NK-92 (cell line): ENCODE results near the gene TMEM31.
"Not testable (repeated sequence)": the region's sequence is repeated elsewhere in the genome, so short reads cannot be mapped to it uniquely, and the experiment has no call there.

Source experiments
- DNase-seq: peaks from one replicate; lab custom pipeline; 2025; ENCODE audit not compliant: unreplicated experiment; lab: John Stamatoyannopoulos, UW

Gene TMEM31

DNA sequence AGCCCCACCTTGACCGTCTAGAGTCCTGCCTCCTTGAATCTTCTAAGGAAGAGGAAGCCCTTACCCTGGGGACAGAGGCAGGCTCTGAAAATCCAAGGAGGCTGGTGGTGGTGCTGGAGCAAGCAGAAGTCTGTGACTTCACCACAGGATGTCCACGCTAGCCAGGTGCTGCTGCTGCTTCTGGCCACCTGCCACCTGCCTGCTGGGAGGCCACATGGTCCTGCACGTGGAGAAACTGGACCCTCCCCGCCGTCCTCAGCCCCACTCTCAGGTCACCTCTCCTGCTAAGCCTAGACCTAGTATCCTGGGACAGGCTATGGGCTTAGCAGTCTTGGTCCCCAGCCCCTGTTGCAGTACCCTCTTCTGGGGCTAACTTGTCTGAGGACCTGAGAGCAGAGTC lies 15.8 kb downstream of the TMEM31 start:
- DNase-seq = no peak

DNA sequence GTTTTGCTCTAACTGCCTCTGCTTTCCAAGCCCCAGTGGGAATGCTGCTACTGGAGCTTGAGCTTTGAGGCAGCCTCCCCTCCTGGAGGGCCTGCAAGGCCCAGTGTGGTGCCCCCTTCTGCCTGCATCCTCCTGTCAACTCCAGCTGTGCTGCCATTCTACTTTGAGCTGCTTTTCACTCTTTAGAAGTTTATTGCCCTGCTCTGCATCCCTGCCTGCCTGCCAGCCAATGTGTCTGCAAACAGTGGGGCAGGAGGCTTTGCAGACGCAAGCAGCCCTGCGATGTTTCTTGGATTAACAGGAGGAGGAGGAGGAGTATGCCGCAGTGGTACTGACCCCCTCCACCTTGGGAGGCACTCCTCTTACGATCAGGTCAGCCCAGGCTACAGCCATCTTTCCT lies 16.4 kb downstream of the TMEM31 start:
- no peak for DNase-seq

DNA sequence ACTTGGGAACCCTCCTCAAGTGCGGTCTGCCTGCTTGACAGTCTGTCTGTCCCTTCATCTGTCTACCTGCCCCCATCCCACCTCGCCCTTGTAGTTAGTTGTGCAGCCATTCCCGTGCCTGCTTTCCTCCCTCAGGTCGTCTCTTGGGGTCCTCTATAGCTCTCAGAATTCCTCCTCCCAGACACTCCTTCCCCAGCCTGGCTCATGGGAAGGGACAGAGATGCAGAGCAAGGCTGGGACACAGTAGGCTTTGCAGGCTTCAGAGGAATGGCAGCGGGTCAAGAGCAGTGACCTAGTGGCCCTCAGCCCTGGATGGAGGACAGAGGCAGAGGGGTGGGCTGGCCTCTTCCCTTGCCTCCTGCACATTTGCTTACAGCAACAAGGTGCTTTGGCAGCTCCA lies 18.3 kb downstream of the TMEM31 start:
- DNase-seq = no peak

DNA sequence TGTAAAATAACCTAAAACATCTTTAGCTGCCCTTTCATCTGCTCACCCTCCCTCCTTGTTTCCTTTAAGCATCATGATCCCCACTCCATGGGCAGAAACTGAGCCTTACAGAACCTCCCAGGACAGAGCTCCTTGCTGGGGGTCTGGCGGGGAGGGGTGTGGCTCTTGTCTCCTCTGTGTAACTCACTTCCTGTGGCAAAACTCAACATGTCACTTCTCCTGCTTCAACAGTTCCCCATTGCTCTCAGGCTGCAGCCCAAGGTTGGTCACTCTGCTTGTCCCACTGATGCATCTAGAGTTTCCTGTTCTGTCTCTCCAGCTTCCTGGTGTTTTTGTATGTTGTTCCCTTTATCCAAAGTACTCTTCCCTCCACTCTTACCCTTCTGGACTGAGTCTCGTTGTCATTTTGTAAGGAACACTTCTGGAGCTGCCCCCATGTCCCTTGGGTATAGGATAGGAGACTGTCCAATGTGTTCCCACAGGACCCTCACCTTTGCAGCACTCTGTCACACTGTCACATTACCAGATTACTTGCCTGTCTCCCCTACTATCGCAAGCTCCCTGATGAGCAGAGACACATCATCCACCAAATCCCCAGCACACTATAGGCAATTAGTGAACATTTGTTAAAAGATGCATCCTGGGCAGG lies 19.6 kb downstream of the TMEM31 start:
- no peak for DNase-seq

DNA sequence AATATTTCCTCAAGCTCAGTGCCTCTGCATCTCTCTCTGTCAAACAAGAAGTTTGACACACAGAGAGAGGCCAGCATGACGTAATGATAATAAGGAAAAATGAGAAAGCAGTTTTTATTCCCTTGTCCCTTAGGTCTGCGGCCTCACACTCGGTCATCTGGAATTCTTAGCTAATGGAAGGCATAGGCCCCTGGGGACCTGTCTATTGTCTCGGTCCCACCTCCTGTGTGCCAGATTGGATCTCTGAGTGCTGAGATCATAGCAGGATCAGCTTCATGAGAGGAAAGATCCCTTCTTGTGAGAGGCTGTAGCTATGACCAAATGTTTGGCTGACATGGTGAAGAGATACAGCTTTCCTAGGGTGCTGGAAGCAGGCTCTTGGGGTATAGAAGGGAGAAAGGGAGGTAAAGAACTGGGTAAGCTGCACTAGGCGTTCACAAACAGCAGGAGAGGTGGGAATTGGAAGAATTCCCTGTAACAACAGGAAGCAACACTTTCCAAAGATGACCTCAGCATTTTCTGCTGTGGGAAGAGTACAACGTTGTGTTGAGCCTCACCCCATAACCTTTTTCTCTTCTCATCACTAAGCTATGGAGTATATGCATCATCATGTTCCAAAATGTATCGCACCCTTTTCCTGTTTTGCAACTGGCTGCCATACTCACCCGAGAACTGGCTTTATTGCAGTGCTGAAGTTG lies 20.2 kb downstream of the TMEM31 start:
- DNase-seq = no peak

DNA sequence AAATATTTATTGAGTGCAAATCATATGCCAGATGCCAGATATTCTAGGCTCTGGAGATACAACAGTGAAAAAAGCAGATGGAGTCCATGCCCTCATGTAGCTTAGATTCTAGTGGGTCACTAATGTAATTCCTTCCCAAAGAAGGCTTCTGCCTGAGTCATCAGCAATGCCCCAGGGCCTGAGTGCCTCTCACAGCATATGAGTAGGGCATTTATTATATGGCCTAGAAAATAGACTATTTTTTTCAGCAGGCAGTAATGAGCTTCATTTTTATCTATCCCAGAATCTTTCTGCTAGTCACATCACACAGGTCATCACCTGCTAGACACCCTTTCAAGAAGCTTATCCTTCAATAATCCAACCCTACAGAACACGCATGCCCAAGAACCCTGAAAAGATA lies 22.3 kb downstream of the TMEM31 start:
- no peak for DNase-seq

DNA sequence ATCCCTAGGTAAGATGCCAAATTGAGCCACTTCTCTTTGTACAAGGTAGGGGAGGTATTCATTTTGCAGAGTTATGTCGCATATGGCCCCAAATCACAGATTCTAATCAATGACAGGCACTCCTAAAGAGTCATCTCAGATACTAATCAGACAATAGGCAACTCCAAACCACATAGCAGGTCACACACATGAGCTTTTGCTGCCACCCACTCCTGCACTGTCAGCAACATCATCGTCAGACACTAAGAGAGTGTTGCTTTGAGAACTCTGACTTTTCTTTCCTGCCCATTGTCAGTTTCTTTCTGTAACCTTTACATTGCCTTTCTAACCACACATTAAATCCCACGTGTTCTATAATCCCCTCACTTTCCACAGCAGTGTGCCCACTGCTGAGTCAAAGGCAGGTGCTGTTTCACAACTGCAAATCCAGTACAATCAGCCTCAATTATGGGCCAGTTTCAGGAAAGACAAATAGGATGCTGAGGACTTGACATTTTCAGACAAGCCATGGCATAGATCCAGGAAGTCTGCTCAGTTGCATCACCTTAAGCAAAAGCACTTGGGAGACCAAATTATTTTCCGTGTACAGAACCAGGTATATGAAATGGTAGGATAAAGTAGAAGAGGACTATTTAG lies 23.5 kb downstream of the TMEM31 start:
- no peak for DNase-seq

DNA sequence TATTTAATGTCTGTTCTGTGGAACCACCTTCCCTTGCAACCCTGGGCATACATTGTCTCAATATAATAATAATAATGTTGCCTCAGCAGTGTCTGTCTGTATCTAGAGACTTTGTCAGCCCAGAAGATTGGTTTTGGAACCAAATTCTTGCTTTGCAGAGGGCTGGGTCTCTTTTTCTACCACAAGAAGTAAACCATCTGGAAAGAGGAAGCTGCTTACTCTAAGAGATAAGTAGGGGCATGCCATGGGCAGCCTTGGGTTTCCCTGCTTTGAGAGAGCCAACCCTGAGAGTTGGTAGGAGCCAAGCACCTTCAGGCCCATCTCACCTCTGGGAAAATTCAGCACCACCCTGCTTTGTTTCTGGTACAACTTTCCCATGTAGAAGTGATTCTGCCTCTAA lies 27.0 kb downstream of the TMEM31 start:
- DNase-seq = no peak

DNA sequence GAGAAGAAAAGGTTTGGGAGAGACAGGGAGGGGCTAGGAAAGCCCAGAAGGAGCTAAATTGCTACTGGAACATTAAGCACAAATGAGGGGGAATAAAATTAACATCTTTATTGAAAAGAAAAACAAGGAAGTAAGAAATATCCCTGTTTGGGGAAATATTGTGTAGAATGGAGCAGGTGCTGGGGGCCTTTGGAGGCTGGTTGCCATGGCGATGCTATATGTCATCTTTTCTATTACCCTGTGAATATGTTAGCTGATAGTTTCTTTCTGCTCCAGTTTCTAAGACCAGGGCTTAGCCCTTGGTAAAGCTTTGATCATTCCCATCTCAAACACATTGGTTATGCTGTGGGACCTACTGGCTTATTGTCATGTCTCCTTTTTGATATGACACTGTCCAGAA lies 28.7 kb downstream of the TMEM31 start:
- no peak for DNase-seq

DNA sequence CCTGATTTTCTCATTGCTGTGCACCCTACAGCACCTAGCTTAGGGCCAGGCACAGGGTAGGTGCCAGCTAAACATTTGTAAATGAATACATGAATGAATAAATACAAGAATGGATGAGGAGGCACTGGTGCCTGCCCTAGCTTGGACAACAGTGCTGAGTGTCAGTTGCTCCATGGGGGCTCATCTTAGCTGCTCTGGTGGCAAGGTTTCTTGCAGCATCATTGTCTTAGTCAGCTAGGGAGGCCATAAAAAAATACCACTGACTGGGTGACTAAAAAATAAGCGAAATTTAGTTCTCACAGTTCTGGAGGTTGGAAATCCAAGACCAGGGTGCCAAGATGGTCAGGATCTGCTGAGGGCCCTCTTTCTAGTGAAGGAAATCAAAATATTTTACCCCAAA lies 31.2 kb downstream of the TMEM31 start:
- no peak for DNase-seq

DNA sequence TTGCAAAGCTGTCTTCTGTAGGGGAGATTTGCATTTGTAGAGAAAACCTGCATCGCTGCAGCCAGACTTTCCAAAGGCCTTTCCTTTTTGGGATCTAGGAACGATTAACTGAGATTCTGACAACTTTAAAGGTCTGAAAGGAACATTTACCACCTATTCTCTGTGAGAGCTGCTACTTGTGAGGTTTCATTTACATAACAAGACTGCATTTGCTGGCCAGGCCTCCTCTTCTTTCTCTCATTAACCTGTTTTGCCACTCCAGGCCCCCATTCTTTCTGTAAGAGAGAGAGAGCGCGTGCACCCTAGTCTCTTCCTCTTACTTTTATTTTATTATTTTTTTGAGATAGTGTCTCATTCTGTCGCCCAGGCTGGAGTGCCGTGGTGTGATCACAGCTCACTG lies 31.6 kb downstream of the TMEM31 start:
- DNase-seq = no peak

DNA sequence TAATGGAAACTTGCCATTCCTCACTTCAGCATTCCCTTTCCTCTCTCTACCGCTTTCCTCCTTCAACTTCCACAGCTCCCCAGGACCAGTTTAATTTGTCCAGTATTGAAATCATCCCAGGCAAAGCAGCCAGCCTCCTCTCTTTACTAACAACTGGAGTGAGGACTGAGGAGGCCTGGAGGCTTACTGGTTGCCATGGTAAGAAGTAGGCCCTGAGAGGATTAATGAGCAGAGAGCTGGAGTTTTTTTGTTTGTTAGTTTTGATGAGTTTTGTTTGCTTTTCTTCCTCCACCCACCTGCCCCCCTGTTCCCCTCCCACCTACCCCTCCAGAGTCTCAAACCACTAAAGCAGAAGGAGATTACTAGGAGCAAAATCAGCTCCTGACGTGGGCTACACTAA lies 36.5 kb downstream of the TMEM31 start:
- no peak for DNase-seq

DNA sequence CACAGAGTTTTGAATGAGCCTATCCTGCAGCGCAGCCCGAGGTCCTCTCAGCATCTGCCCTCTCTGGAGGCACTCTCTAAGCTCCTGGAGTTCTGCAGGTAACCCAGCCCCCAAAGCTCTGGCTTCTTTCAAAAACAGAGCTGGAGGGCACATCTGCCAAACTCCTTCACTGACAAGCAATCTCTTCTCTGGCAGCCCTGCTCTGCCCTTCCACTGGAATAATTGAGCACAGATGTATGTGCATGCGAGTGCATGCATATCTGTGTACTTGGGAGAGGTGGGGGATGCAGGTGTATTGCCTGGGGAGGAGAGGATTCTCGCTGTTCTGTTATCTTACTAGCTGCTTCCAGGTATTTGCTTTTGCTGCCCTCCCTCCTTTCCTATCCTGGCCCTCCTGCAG lies 43.7 kb downstream of the TMEM31 start:
- DNase-seq = no peak

DNA sequence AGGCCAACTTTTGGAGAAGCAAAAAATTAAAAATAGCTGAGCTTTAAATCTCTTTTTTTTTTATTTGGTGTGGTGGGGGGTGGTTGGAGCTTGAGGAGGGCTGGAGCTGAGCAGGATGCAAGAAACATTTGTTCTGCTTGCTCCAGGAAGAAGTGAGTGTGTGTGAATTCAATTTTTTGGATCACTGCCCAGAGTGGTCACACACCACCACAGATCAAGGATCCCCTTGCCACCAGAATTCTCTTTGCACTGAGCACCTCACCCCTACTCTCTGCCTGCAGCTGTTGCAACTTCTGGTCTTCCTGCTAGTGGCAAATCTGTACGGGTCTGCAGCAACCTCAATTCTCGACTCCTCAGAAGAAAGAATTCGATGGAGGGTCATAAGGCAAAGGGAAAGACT lies 46.0 kb downstream of the TMEM31 start:
- no peak for DNase-seq

DNA sequence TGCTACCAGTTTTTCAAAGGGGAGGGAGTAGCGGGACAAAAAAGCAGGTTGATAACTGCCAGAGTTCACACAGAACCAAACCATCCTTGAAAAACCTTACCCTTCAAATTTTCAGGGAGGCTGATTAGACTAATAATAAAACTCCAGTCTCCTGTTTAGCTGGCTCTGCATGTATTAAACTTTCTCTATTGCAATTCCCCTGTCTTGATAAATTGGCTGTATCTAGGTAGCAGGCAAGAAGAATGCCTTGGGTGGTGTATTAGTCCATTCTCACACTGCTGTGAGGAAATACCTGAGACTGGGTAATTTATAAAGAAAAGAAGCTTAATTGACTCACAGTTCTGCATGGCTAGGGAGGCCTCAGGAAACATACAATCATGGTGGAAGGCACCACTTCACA lies 47.8 kb downstream of the TMEM31 start:
- no peak for DNase-seq

DNA sequence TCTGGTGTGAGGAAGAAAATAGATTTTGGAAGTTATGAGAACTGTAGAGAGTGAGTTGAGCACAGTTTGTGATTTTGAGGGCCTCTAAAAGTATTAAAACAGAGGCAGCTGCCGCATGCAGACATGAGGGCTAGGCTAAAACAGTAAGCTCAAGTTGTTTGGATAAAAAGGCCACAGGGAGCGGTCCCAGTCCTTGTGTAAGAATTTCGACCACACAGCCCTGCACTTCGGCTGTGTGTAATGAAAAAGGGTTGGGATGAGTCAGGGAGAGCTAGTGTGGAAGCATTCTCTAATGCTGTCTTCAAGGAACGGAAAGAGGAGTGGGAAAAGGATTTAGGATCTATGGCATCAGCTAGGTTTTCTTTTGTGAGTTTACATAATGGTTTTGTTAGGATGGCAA lies 52.8 kb downstream of the TMEM31 start:
- DNase-seq = not testable (repeated sequence)
